ACC112 (cell line): ENCODE results near the gene NLGN3.

Source experiments
- H2AFZ ChIP-seq: fragments of 200-600 bp; sonication (generic); one replicate; pipeline ENCODE4 v1.6.0; 2017; ENCODE audit warnings: antibody characterized with exemption, low read length; ENCODE audit not compliant: unreplicated experiment
- H3K27ac ChIP-seq: fragments of 200-600 bp; sonication (generic); 2 replicates; pipeline ENCODE4 v1.5.1; 2014; ENCODE audit warnings: low read depth, mild to moderate bottlenecking, antibody characterized with exemption, low read length, moderate library complexity
- H3K27me3 ChIP-seq: fragments of 200-600 bp; sonication (generic); 2 replicates; pipeline ENCODE4 v1.6.1; 2014; ENCODE audit warnings: mild to moderate bottlenecking, antibody characterized with exemption, low read length, moderate library complexity, mixed read lengths; ENCODE audit not compliant: insufficient read depth
- H3K36me3 ChIP-seq: fragments of 200-600 bp; sonication (generic); 2 replicates; pipeline ENCODE4 v1.6.1; 2016; ENCODE audit warnings: mild to moderate bottlenecking, antibody characterized with exemption, low read length, moderate library complexity, mixed read lengths; ENCODE audit not compliant: insufficient read depth
- H3K4me1 ChIP-seq: fragments of 200-600 bp; sonication (generic); one replicate; pipeline ENCODE4 v1.6.1; 2016; ENCODE audit warnings: low read length, mixed read lengths; ENCODE audit not compliant: insufficient read depth, unreplicated experiment, control insufficient read depth
- H3K4me3 ChIP-seq: fragments of 200-600 bp; sonication (generic); 2 replicates; pipeline ENCODE4 v1.5.1; 2014; ENCODE audit warnings: mild to moderate bottlenecking, low read depth, low read length
- H3K79me2 ChIP-seq: fragments of 200-600 bp; sonication (generic); one replicate; pipeline ENCODE4 v1.6.0; 2016; ENCODE audit warnings: low read length; ENCODE audit not compliant: control insufficient read depth, unreplicated experiment, insufficient read depth

Gene NLGN3

GRCh38 chrX:71212536-71212935 lies 67.9 kb downstream of the NLGN3 start:
- no peaks in the 10 kb centered on the region for H3K36me3 ChIP-seq
- H3K4me1 ChIP-seq: peaks cover 7% of the 10 kb centered on the region
- no peak overlapping the region for H3K4me3 ChIP-seq
- H3K79me2 ChIP-seq: no peaks in the 10 kb centered on the region
- no peaks in the 10 kb centered on the region for H3K27me3 ChIP-seq
- H2AFZ ChIP-seq: no peak overlapping the region
- H3K27ac ChIP-seq: no peak overlapping the region

DNA sequence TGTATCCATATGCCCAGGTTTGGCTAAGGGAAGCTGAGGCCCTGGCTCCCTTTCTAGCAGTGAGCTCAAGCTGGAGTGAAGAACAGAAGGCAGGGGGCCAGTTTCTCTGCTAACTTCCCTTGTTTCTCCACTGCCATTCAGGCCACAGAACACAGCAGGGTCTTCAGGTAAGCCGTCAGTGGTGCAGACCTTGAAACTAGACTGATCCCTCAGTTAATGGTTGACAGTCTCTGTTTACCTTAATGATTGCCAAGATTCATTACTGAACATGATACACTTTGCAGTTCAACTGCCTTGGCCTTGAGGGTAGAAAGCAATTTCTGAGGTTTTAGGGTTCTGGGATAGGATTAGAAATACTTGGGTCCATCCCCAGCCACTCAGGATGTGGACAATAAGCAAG lies 69.5 kb downstream of the NLGN3 start:
- Histone ChIP-seq H3K27ac (no peak overlapping the region), H2AFZ (no peak overlapping the region), H3K79me2 (no peaks in the 10 kb centered on the region), H3K4me3 (no peak overlapping the region), H3K4me1 (peaks cover 7% of the 10 kb centered on the region), H3K27me3 (no peaks in the 10 kb centered on the region), H3K36me3 (no peaks in the 10 kb centered on the region)

- Histone ChIP-seq H3K4me3 (no peak overlapping the region), H3K27me3 (no peaks in the 10 kb centered on the region), H3K36me3 (no peaks in the 10 kb centered on the region), H3K79me2 (no peaks in the 10 kb centered on the region), H3K4me1 (peaks cover 7% of the 10 kb centered on the region), H3K27ac (no peak overlapping the region), H2AFZ (no peak overlapping the region)
Measured at GRCh38 chrX:71214604-71215337, 70.1 kb downstream of the NLGN3 start.

GRCh38 chrX:71215338-71215912 lies 70.8 kb downstream of the NLGN3 start:
- Histone ChIP-seq H3K4me3 (no peak overlapping the region), H3K79me2 (no peaks in the 10 kb centered on the region), H3K27ac (no peak overlapping the region), H3K4me1 (peaks cover 7% of the 10 kb centered on the region), H3K27me3 (no peaks in the 10 kb centered on the region), H3K36me3 (no peaks in the 10 kb centered on the region), H2AFZ (no peak overlapping the region)

- Histone ChIP-seq H3K79me2 (no peaks in the 10 kb centered on the region), H3K36me3 (no peaks in the 10 kb centered on the region), H3K27me3 (no peaks in the 10 kb centered on the region), H2AFZ (no peak overlapping the region), H3K4me3 (no peak overlapping the region), H3K4me1 (no peaks in the 10 kb centered on the region), H3K27ac (no peak overlapping the region)
Measured at GRCh38 chrX:71216485-71216884, 71.8 kb downstream of the NLGN3 start.

- Histone ChIP-seq H3K79me2 (no peaks in the 10 kb centered on the region), H3K4me1 (no peaks in the 10 kb centered on the region), H3K36me3 (no peaks in the 10 kb centered on the region), H3K27me3 (no peaks in the 10 kb centered on the region), H3K27ac (no peak overlapping the region), H3K4me3 (no peak overlapping the region), H2AFZ (no peak overlapping the region)
Measured at GRCh38 chrX:71217298-71217697, 72.7 kb downstream of the NLGN3 start.
